B cell (primary cell): Measurements from ENCODE around the gene PLCL1. TPM values are rescaled to one million over a fixed set of nuclear protein-coding genes. Genes with fewer than 3 reads are reported as not detected.

Experiments
- ATAC-seq: fragments of 200-7000 bp; cut with Tn5 transposase; one replicate; pipeline ENCODE4 v1.10.0; 2021; ENCODE audit warnings: low read depth, mild to moderate bottlenecking, moderate number of reproducible peaks, moderate library complexity
- CTCF ChIA-PET: fragments of 350-600 bp; sonication (Branson Sonifier 250); formaldehyde crosslinking; loops from one replicate; lab custom pipeline; 2021; ENCODE audit warnings: antibody characterized with exemption, inconsistent platforms; lab: Charles Lee
- POLR2A ChIA-PET: fragments of 350-600 bp; sonication (Branson Sonifier 250); formaldehyde crosslinking; loops from one replicate; lab custom pipeline; 2021; ENCODE audit warnings: antibody characterized with exemption; lab: Charles Lee
- DNase-seq: peaks from one replicate; pipeline ENCODE4 v3.0.0; 2013
- H2AFZ ChIP-seq: 2 replicates; pipeline ENCODE4 v1.6.1; 2012; ENCODE audit warnings: mild to moderate bottlenecking, low read depth, low read length; ENCODE audit not compliant: insufficient read depth, poor library complexity, severe bottlenecking
- H3K27ac ChIP-seq, 2 donors: 1 replicate in 1 of 2; 2 replicates in 1 of 2; pipeline ENCODE4 v1.5.1; 2012 to 2013; ENCODE audit warnings: low read length in 2 of 2, mild to moderate bottlenecking in 2 of 2, moderate library complexity in 1 of 2
- H3K27me3 ChIP-seq, 4 experiments: fragments of 200-600 bp in 1 of 4; sonication (generic) in 1 of 4; replicated peaks in 1 of 4; 1 replicate in 2 of 4; 2 replicates in 2 of 4; pipeline versions ENCODE4 v1.6.1 to v1.7.0; 2013 to 2016; ENCODE audit warnings: low read length in 3 of 4, mild to moderate bottlenecking in 2 of 4, mixed read lengths in 1 of 4, moderate library complexity in 1 of 4; ENCODE audit not compliant: insufficient read depth in 4 of 4, control insufficient read depth in 3 of 4; ENCODE audit errors: control extremely low read depth in 1 of 4
- H3K36me3 ChIP-seq, 2 experiments: replicated peaks in 1 of 2; 1 replicate in 1 of 2; 2 replicates in 1 of 2; pipeline versions ENCODE4 v1.6.1 to v1.7.1; 2013; ENCODE audit warnings: low read length in 1 of 2; ENCODE audit not compliant: insufficient read depth in 2 of 2, control insufficient read depth in 1 of 2; ENCODE audit errors: control extremely low read depth in 1 of 2, extremely low read depth in 1 of 2
- H3K4me1 ChIP-seq, 2 donors: fragments of 200-600 bp in 1 of 2; sonication (generic) in 1 of 2; 1 replicate in 1 of 2; 2 replicates in 1 of 2; pipeline versions ENCODE4 v1.5.1 to v1.6.1; 2013 to 2017; ENCODE audit warnings: low read length in 2 of 2; ENCODE audit not compliant: control insufficient read depth in 2 of 2, insufficient read depth in 2 of 2
- H3K4me2 ChIP-seq: replicated peaks from 2 replicates; pipeline ENCODE3; 2012; ENCODE audit warnings: mild to moderate bottlenecking, low read depth, low read length; ENCODE audit not compliant: poor library complexity, severe bottlenecking
- H3K4me3 ChIP-seq, 5 experiments: fragments of 200-600 bp in 1 of 5; sonication (generic) in 1 of 5; 1 replicate in 3 of 5; 2 replicates in 2 of 5; pipeline versions ENCODE4 v1.5.1 to v1.7.0; 2011 to 2016; ENCODE audit warnings: low read length in 4 of 5, mild to moderate bottlenecking in 4 of 5, low read depth in 2 of 5, control low read depth in 1 of 5, moderate library complexity in 1 of 5; ENCODE audit not compliant: insufficient read depth in 1 of 5; ENCODE audit errors: control extremely low read depth in 1 of 5, extremely low read depth in 1 of 5
- H3K79me2 ChIP-seq: fragments of 200-600 bp; sonication (generic); one replicate; pipeline ENCODE4 v1.6.0; 2016; ENCODE audit warnings: low read length; ENCODE audit not compliant: control insufficient read depth, insufficient read depth
- H3K9ac ChIP-seq: fragments of 200-600 bp; sonication (generic); 2 replicates; pipeline ENCODE4 v1.6.1; 2017; ENCODE audit warnings: mild to moderate bottlenecking, low read length, moderate library complexity
- H3K9me3 ChIP-seq, 3 donors: one replicate each; pipeline versions ENCODE4 v1.6.1 to v1.7.1; 2013; ENCODE audit warnings: low read length in 2 of 3; ENCODE audit not compliant: control insufficient read depth in 2 of 3, insufficient read depth in 1 of 3; ENCODE audit errors: control extremely low read depth in 1 of 3
- H4K20me1 ChIP-seq: 2 replicates; pipeline ENCODE4 v1.6.0; 2012; ENCODE audit warnings: mild to moderate bottlenecking, low read length; ENCODE audit not compliant: insufficient read depth, control insufficient read depth, poor library complexity, severe bottlenecking
- H3K27ac Mint-ChIP-seq: one replicate; pipeline ENCODE4 v1.8.0; 2021; ENCODE audit warnings: mixed read lengths
- H3K27me3 Mint-ChIP-seq: one replicate; pipeline ENCODE4 v1.8.0; 2021; ENCODE audit warnings: mixed read lengths
- H3K4me1 Mint-ChIP-seq: one replicate; pipeline ENCODE4 v1.8.0; 2021; ENCODE audit warnings: mixed read lengths
- H3K4me3 Mint-ChIP-seq: one replicate; pipeline ENCODE4 v1.8.0; 2021; ENCODE audit warnings: mixed read lengths
- H3K9me3 Mint-ChIP-seq: one replicate; pipeline ENCODE4 v1.8.0; 2022; ENCODE audit warnings: mixed read lengths; ENCODE audit not compliant: insufficient read depth
- EZH2 ChIP-seq: IDR thresholded peaks from 2 replicates; pipeline ENCODE4 v1.6.1; 2012; ENCODE audit warnings: borderline replicate concordance, low read depth, mild to moderate bottlenecking, moderate library complexity, low read length; ENCODE audit not compliant: insufficient read depth, poor library complexity, severe bottlenecking
- WGBS: methylation state at CpG from one replicate; pipeline ENCODE4 v1.1.5; 2013; ENCODE audit warnings: missing lambda C conversion rate; ENCODE audit not compliant: insufficient coverage; 5-methylcytosine and 5-hydroxymethylcytosine counted together
- intact Hi-C: fragments of 100-400 bp; cut with micrococcal nuclease; formaldehyde crosslinking; loops from one replicate; pipeline ENCODE4 v1.10.0; 2022
- polyA plus RNA-seq: library from polyadenylated mRNA; depleted of rRNA; stranded (reverse); fragments of >200 nt; gene quantifications from 2 replicates; pipeline ENCODE4 v1.2.3, GENCODE V29; 2012
- total RNA-seq, 2 donors: library from RNA; stranded (reverse); fragments of 120-200 nt in 1 of 2; gene quantifications; 1 replicate in 1 of 2; 2 replicates in 1 of 2; pipeline versions ENCODE4 v1.2.3 to v1.2.4, GENCODE V29; 2013 to 2022
- TF ChIP-seq, protein P1 (sequence below): fragments of 200-600 bp; IDR thresholded peaks from one replicate; pipeline ENCODE4 v1.8.0; 2022; ENCODE audit warnings: antibody characterized with exemption, mild to moderate bottlenecking

Gene PLCL1
- total and polyA plus RNA-seq, 2 donors (not counting 1 experiment from before 2014, with no cell fraction given): 0.07 to 0.25 TPM

DNA sequence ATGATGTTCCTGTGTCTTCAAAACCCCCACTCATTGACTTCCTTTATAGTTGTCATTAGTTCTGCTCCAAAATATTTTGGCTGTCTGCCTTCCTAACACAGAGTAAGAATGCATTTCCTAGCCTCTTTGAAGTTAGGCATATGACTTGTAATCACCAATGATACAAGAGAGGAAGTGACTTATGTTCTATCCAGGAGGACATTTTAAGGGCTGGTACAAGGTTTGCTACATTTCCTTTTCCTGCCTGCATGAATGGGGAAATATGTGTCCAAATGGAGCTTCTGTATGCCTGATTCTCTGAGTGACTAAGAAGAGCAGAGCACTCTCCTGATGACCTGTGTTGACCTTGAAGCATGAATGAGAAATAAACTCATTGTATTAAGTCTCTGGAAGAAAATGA is 115.1 kb downstream of the PLCL1 start:
- ATAC-seq: no peak
- no peaks in the 10 kb centered on the region for H3K9me3 ChIP-seq
- no peak overlapping the region for H3K9ac ChIP-seq
- H4K20me1 ChIP-seq: no peaks in the 10 kb centered on the region
- no peaks in the 10 kb centered on the region for H3K27me3 ChIP-seq
- Mint-ChIP-seq H3K9me3 (no peaks in the 10 kb centered on the region), H3K27me3 (peaks cover 3% of the 10 kb centered on the region), H3K4me3 (no peak overlapping the region), H3K27ac (no peak overlapping the region), H3K4me1 (no peaks in the 10 kb centered on the region)
- H3K27ac ChIP-seq: no peak overlapping the region
- ChIA-PET POLR2A (no interaction called here), CTCF (no interaction called here)
- DNase-seq: no peak
- H3K79me2 ChIP-seq: no peaks in the 10 kb centered on the region
- intact Hi-C loops: no loop called here
- H2AFZ ChIP-seq: no peak overlapping the region
- no peaks in the 10 kb centered on the region for H3K36me3 ChIP-seq
- no peak for TF ChIP-seq EZH2
- TF ChIP-seq, protein P1, sequence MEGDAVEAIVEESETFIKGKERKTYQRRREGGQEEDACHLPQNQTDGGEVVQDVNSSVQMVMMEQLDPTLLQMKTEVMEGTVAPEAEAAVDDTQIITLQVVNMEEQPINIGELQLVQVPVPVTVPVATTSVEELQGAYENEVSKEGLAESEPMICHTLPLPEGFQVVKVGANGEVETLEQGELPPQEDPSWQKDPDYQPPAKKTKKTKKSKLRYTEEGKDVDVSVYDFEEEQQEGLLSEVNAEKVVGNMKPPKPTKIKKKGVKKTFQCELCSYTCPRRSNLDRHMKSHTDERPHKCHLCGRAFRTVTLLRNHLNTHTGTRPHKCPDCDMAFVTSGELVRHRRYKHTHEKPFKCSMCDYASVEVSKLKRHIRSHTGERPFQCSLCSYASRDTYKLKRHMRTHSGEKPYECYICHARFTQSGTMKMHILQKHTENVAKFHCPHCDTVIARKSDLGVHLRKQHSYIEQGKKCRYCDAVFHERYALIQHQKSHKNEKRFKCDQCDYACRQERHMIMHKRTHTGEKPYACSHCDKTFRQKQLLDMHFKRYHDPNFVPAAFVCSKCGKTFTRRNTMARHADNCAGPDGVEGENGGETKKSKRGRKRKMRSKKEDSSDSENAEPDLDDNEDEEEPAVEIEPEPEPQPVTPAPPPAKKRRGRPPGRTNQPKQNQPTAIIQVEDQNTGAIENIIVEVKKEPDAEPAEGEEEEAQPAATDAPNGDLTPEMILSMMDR: no peak
- no peak overlapping the region for H3K4me2 ChIP-seq
- no peak overlapping the region for H3K4me3 ChIP-seq
- H3K4me1 ChIP-seq: no peaks in the 10 kb centered on the region

DNA sequence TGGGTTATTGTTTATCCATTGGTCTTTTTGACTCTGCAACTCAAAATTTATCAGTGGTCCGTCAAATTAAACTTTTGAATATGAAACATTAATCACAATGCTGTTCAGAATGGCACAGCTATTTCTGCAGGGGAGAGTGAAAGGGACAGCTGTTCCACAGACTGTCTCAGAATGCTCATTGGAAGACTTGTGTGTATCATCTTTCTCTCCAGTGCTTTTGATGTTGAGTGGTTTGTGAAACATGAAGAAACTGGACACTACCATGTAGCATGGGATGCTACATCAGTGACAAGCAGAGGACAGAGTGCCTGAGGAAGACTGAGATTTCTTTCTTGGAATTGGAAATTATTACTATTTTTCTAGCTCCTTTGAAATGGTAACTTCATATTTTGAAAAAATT is 115.7 kb downstream of the PLCL1 start:
- Mint-ChIP-seq H3K27me3 (no peaks in the 10 kb centered on the region), H3K4me3 (no peak overlapping the region), H3K27ac (no peak overlapping the region), H3K9me3 (no peaks in the 10 kb centered on the region), H3K4me1 (no peaks in the 10 kb centered on the region)
- ChIA-PET POLR2A (no interaction called here), CTCF (no interaction called here)
- no peaks in the 10 kb centered on the region for H3K9me3 ChIP-seq
- H3K27me3 ChIP-seq: no peaks in the 10 kb centered on the region
- no peak overlapping the region for H2AFZ ChIP-seq
- H3K4me3 ChIP-seq: no peak overlapping the region
- H3K4me2 ChIP-seq: no peak overlapping the region
- no peaks in the 10 kb centered on the region for H3K36me3 ChIP-seq
- H3K4me1 ChIP-seq: no peaks in the 10 kb centered on the region
- intact Hi-C loops: no loop called here
- ATAC-seq (no peak), DNase-seq (no peak)
- no peaks in the 10 kb centered on the region for H3K79me2 ChIP-seq
- H4K20me1 ChIP-seq: no peaks in the 10 kb centered on the region
- H3K27ac ChIP-seq: no peak overlapping the region
- TF ChIP-seq EZH2: no peak
- TF ChIP-seq, protein P1: no peak
- no CpG with 5 or more reads among the region's 1 CpG for WGBS
- no peak overlapping the region for H3K9ac ChIP-seq
